NCI-H526 treated with DMSO at 0.1 percent for 48 hours (cell line): ENCODE results near the gene ATP1B1.
"Not testable (repeated sequence)": the region's sequence is repeated elsewhere in the genome, so short reads cannot be mapped to it uniquely, and the experiment has no call there.

Experiments used
- DNase-seq: peaks from one replicate; lab custom pipeline; 2025; lab: John Stamatoyannopoulos, UW

ATP1B1 gene

GRCh38 chr1:169142129-169142528, 35.6 kb downstream of the ATP1B1 start:
- DNase-seq: no peak

- no peak for DNase-seq
Observed at GRCh38 chr1:169143346-169143745, 36.9 kb downstream of the ATP1B1 start.

GRCh38 chr1:169143984-169144383, 37.5 kb downstream of the ATP1B1 start:
- no peak for DNase-seq

GRCh38 chr1:169144941-169145626, 38.6 kb downstream of the ATP1B1 start:
- DNase-seq: no peak

GRCh38 chr1:169146576-169147214, 40.2 kb downstream of the ATP1B1 start:
- no peak for DNase-seq

- no peak for DNase-seq
Observed at GRCh38 chr1:169148472-169149252, 42.2 kb downstream of the ATP1B1 start.

GRCh38 chr1:169149555-169150286, 43.2 kb downstream of the ATP1B1 start:
- no peak for DNase-seq

- no peak for DNase-seq
Observed at GRCh38 chr1:169150641-169151337, 44.3 kb downstream of the ATP1B1 start.

GRCh38 chr1:169151338-169151837, 44.9 kb downstream of the ATP1B1 start:
- DNase-seq: no peak

GRCh38 chr1:169155675-169156074, 49.2 kb downstream of the ATP1B1 start:
- DNase-seq: no peak

- no peak for DNase-seq
Observed at GRCh38 chr1:169156580-169156979, 50.1 kb downstream of the ATP1B1 start.

- DNase-seq: no peak
Observed at GRCh38 chr1:169160845-169161495, 54.5 kb downstream of the ATP1B1 start.

GRCh38 chr1:169161496-169162194, 55.2 kb downstream of the ATP1B1 start:
- DNase-seq: no peak

- no peak for DNase-seq
Observed at GRCh38 chr1:169163059-169163458, 56.6 kb downstream of the ATP1B1 start.

- DNase-seq: no peak
Observed at GRCh38 chr1:169175461-169175860, 69.0 kb downstream of the ATP1B1 start.

- DNase-seq: not testable (repeated sequence)
Observed at GRCh38 chr1:169179431-169179830, 72.9 kb downstream of the ATP1B1 start.

- no peak for DNase-seq
Observed at GRCh38 chr1:169180174-169180573, 73.7 kb downstream of the ATP1B1 start.
